HG03378 (cell line): ENCODE data around the gene COL4A6.
"Not testable (repeated sequence)": the region's sequence is repeated elsewhere in the genome, so short reads cannot be mapped to it uniquely, and the experiment has no call there.

Experiments used
- ATAC-seq: cut with Tn5 transposase; IDR thresholded peaks from one replicate; pipeline ENCODE4 v1.9.1; 2021; ENCODE audit warnings: mild to moderate bottlenecking, moderate library complexity; ENCODE audit not compliant: unreplicated experiment

COL4A6 gene

DNA sequence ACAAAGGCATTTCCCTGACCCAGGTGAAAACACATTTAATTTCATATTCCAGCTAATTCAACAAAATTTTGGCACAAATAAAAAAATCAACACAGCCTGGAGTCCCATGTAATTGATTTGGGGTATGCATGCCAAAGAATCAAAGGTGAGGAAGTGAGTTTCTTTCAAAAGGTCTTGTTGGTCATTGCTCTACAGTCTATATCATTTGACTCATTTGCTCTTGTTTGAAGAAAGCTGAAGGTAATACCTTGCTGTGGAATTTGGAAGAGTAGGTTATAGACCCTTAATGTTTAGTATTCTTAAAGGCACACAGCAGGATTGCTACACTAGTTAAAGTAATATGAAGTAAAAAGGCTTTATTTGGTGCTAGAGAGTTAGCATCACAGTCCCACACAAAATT lies 25.4 kb downstream of the COL4A6 start:
- no peak for ATAC-seq

GRCh38 chrX:108399418-108400165 lies 38.6 kb downstream of the COL4A6 start:
- ATAC-seq, result no peak

DNA sequence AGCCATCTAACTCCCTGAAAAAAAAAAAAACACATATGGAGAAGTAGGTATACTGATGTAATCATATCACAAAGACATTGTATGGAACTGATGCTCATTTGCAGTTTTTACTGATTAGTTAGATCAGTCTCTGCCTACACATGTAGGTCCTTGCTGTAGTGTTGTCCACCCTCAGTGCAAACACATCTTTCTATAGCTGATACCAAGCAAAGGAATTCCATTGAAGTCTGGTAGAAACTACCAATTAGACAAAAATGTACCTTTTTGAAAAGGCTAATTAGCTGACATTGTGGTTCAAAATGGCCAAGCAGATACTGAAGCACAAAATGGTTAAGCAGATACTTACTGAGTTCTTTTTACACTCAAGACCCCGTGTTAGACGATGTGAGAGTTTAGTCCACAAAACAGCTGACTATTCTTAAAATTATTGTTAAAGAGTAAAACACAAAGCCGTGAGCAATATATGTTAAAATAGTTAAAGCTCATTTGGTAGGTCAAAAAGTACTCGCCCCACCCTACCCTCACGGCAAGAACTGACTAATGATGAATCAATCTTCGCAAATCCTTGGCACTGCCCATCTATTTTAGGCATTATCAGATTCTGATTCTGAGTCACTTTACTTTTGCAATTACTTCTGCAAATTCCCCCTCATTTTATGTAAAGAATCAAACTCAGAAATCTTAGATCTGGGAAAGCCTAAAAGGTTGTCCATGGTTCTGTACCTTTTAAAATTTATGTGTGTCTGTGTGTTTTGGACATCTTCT lies 40.4 kb downstream of the COL4A6 start:
- no peak for ATAC-seq

GRCh38 chrX:108396986-108397385 lies 41.2 kb downstream of the COL4A6 start:
- no peak for ATAC-seq

DNA sequence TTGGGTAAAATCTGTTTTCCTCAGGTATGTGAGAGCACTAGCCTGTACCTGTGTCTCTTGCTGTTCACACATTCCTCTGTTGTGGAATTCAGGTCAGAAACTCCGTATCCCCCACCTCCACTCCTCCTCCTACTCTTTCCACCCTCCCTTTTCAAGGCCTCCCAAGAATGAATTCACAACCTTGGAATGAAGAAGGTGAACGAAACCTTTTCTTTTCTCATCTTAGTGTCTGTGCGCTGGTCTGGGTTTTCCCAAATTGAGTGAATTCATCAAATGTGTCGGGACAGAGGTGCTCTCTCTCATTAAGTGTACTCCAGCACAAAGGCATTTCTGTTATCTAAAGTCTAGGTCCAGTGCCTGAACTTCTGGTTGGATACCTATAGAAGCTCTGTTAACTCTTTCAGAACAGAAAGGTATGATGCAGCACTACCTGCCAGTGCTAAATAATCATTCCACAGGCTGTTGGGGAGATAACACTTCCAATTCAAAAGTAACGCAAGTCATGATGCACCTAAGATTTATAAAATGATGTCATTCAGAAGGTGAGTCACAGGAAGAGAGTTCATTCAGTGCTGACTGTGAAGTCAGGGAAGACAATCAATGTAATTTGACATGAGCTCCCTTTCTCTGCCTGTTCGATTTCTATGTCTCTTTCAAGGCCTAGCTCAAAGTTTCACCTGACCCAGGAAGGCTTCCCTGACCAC lies 41.9 kb downstream of the COL4A6 start:
- no peak for ATAC-seq

- ATAC-seq, result not testable (repeated sequence)
These were observed 47.1 kb downstream of the COL4A6 start for GRCh38 chrX:108390976-108391717.

- ATAC-seq, result no peak
These were observed 53.4 kb downstream of the COL4A6 start for GRCh38 chrX:108384783-108385182.

DNA sequence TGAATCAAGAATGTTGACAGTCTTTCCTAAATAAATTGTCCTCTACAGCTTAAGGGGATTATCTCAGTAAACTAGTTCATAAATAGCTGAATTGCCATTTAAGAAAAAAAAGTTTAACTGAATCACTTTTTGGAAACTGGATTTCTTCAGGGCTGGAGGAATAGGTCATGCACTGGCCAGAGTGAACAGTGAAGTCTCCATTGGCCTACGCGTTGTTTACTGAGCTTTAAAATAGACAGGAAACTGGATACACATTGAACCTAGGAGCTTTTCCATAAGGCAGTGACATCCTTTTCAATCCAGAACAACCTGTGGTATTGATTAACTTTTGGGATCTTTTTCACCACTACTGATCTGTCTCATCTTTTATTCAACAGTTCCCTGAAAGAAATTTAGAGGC lies 58.0 kb downstream of the COL4A6 start:
- ATAC-seq, result no peak

- not testable (repeated sequence) for ATAC-seq
These were observed 61.4 kb downstream of the COL4A6 start for GRCh38 chrX:108376821-108377220.

DNA sequence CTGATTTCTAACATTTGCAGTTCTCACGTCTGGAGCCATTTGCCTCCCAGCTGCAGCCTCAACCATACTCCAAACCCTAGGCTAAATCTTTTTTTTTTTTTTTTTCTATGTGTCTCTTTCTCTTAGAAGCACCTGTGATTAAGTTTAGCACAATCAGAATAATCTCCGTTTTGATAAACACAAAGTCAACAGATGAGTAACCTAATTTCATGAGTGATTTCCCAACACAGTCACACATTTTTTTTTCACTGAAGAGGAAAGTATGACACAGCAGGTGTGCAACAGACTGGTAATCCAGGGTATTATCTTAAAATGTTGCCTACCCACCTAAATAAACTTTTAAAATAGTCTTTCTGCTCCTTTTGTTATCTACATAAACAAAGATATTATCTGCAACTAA lies 62.6 kb downstream of the COL4A6 start:
- ATAC-seq, result not testable (repeated sequence)

GRCh38 chrX:108366644-108367406 lies 71.4 kb downstream of the COL4A6 start:
- ATAC-seq, result no peak

- ATAC-seq, result no peak
These were observed 76.2 kb downstream of the COL4A6 start for GRCh38 chrX:108362026-108362425.

GRCh38 chrX:108361316-108361715 lies 76.9 kb downstream of the COL4A6 start:
- ATAC-seq, result no peak

DNA sequence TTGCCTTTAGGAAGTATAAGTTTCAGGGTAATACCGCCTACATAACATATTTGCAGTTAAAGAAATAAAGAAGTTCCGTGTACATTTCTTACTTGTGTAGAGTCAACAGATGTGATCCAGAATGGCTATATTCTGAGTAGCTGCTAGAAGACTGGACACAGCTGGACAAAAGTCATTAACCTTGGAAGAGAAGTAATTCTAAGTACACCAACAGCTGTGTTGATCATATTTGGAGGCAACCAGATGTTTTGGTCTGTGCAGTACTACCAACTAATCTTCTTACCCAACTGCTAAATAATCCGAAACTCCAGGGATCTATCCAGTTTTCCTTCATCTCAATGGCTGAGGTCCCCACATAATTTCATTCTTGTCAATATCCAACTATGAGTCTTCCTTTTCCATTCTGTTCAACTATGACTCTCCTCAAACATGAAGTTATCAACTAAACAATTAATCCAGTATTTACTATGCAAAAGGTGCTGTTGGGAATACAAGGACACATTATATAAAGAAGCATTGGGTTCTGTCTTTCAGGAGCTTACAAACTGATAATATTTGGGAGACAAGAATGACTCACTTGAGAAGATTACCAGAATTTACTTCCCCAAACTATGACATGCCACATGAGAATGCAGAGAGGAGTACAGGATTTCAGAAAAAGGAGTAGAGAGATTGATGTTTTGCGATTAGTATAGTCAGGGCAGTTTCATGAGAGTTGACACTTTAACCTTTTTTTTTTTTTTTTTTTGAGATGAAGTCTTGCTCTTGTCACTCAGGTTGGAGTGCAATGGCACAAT lies 78.2 kb downstream of the COL4A6 start:
- no peak for ATAC-seq

GRCh38 chrX:108353452-108353851 lies 84.8 kb downstream of the COL4A6 start:
- ATAC-seq, result no peak

DNA sequence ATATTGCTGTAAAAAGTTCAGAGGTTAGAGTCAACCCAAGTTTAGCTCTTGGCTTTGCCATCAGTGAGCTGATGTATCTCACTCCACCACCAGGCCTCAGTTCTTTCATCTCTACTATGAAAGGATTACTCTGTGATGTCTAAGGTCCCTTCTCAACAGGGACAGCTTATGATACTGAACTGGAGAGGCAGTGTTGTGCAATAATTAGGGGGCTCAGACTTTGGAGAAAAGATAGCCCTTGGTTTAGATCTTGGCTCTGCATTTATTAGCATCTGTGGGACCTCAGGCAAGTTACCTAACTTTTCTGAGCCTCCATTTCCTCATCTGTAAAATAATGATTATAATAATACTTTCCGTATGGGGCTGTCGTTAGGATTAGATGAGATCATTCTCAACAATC lies 89.0 kb downstream of the COL4A6 start:
- ATAC-seq, result no peak

DNA sequence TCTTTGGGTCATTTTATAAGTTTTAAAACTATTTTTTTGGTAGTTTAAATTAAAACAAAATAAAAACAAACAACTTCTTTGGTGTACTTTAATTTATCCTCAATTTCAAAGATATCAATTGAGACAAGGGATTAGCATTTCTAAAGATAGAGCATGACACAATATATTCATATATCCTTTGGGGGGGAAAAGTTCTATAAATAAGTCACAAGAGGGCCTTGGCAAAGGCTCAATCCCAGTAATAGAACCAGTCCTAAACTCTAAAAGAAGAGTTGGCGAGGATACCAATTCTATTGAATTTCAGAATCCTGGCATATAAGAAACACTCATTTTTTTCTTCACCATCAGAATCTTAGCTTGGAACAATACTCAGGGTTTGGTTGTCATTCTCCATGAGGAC lies 89.7 kb downstream of the COL4A6 start:
- no peak for ATAC-seq

DNA sequence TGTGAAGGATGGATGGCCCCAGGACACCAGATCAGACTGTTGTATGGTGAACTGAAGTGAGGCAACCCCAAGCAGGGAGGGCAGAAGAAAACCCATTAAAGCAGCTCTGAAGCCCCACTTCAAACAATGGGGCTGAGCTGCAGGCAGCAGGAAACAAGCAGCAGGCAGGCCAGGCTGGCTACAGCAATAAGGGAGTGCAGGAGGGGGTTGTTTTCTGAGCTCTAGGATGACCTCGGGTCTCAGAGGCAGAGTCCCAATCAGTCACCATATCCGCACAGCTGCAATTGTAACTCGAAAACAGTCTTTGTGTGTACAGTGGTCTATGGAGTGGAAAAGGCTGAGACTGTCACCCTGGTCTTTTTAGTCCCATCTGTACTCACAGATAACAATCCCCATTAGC lies 90.4 kb downstream of the COL4A6 start:
- ATAC-seq, result no peak

DNA sequence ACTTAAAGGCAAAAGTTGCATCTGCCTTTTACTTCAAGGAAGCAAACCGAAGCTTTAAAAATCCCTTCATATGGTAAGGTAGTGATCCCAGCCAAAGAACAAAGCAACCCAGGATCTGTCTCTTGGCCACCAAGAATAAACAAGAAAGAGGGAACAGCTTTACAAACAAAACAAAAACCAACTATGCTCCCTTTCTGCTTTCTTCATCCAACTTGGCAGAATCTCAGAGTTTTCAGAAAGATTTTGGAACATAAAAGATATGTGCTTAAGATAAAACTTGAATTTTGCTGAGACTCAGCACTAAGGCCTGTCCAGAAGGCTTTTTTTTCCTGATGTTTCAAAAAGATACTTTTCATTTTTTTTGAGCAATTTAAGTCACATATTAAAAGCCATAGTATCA lies 94.0 kb downstream of the COL4A6 start:
- no peak for ATAC-seq

DNA sequence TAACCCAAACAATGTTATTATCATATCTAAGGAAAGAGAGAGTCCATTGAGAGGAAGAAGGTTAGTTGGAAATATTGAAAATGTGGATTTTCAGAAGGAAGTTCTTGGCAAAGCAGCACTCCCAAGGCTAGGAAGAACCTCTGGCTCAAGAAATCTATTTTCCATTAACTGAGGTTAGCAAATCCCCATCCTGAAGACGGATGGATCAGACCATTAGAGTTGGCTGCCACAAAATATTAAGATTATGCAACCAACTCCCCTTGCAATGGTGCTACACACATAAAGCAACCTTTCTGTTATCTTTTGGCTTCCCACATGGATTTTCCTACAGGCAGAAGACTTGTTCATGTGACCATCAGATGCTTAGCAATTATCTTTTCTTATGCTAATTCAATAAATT lies 96.3 kb downstream of the COL4A6 start:
- no peak for ATAC-seq
